H1 (cell line): ENCODE results near the gene LRCH2. TPM values are rescaled to one million over a fixed set of nuclear protein-coding genes. Genes with fewer than 3 reads are reported as not detected.

Experiments
- CHD7 ChIP-seq: fragments of 300-600 bp; sonication (generic); IDR thresholded peaks from 2 replicates; pipeline ENCODE4 v1.7.1; 2012; ENCODE audit warnings: low read length, moderate library complexity, mild to moderate bottlenecking, inconsistent platforms; ENCODE audit not compliant: insufficient replicate concordance
- polyA plus RNA-seq, 7 experiments: library from polyadenylated mRNA; depleted of rRNA in 3 of 7; stranded (reverse) in 5 of 7; unstranded in 2 of 7; fragments of >200 nt in 5 of 7; fragments of 200-250 nt in 2 of 7; gene quantifications; 1 replicate in 5 of 7; 2 replicates in 1 of 7; 4 replicates in 1 of 7; pipeline versions ENCODE4 v1.2.1 to v1.2.3, GENCODE V29; 2011 to 2013; ENCODE audit warnings: missing spikeins in 2 of 7, mixed read lengths in 2 of 7
- total RNA-seq: library from RNA; stranded (reverse); fragmentation: NEBNext Ultra II Directional; extraction: Animal tissue kit (Norgen Biotek cat#: 25700); gene quantifications from 2 replicates; pipeline ENCODE4 v1.2.1, GENCODE V29; 2021

Gene LRCH2
- total and polyA plus RNA-seq, 2 of the 8 experiments (the other 6 are each of a cell fraction or from before 2014, with no cell fraction given) = 1.5 to 5.5 TPM

DNA sequence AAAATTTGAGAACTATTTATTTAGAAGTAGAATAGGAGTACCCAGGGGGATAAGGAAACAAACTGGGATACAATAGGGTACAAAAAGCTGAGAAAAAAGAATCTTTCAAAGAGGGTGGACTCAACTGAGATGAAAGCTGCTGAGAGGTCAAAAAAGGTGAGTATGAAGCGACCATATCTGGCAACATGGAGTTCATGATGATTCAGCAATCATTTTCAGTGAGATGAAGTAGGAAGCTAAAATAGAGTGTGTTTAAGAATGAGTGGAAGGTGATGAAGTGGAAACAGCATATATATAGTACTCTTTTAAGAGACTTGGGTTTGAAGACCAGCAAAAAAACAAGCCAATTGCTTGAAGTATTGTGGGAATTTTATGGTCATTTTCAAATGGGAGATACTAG, 144.5 kb downstream of the LRCH2 start (continued):
- no peak for TF ChIP-seq CHD7
